ENCODE data around the gene PLEKHD1. TPM values are rescaled to one million over a fixed set of nuclear protein-coding genes. Genes with fewer than 3 reads are reported as not detected.
A peak's percentile ranks its signal among the peaks of the same experiment; 100 is the strongest.

Gene PLEKHD1
- total and polyA plus RNA-seq, 8 donors: 0.03 to 0.19 (median 0.08) TPM; not detected in 2

- TF ChIP-seq CTCF (IDR thresholded peaks at IDR 0.05): no peak
- no peaks in the 10 kb centered on the region for H3K36me3 ChIP-seq
- H3K4me1 ChIP-seq: peaks cover 0 to 5% (median 0%) of the 10 kb centered on the region in 3 donors
- intact Hi-C loops (cut with DNase I): no loop called here
- FAIRE-seq: no peak
- no peaks in the 10 kb centered on the region for H3K9me3 ChIP-seq
- H3K4me3 ChIP-seq: no peak overlapping the region
- no peak overlapping the region for H3K27ac ChIP-seq
- H3K27me3 ChIP-seq: peaks cover 0 to 11% (median 0%) of the 10 kb centered on the region in 4 donors
- DNase-seq: peak in 1 of 6 donors; percentile 46
- 28 to 35% methylated on average over 7 of the region's 7 CpGs for WGBS, 2 donors
- peak; percentile 59 to 88 (median 78) for ATAC-seq
These were observed 95.6 kb downstream of the PLEKHD1 start for GRCh38 chr14:69580009-69580577.

Other genes with a start within 250 kb of the PLEKHD1 start
- 1 to 10 TPM in 5 of 6 donors, under 1 TPM in 1; 0.93 to 3.2 (median 2.4) TPM for gene GALNT16, start 224.6 kb upstream of the PLEKHD1 start, total RNA-seq
- gene GALNT16, start 224.6 kb upstream of the PLEKHD1 start, polyA plus RNA-seq: 1 to 10 TPM; 1.5 to 1.7 TPM
- gene ERH, start 86.4 kb upstream of the PLEKHD1 start, total RNA-seq: 10 to 100 TPM; 32.4 to 75.4 (median 50.4) TPM
- 10 to 100 TPM; 67.2 to 71.7 TPM for gene ERH, start 86.4 kb upstream of the PLEKHD1 start, polyA plus RNA-seq
- gene SLC39A9, start 86.0 kb upstream of the PLEKHD1 start, total RNA-seq: 10 to 100 TPM; 24.3 to 40.2 (median 35.5) TPM
- 10 to 100 TPM; 13.2 to 20.1 TPM for gene SLC39A9, start 86.0 kb upstream of the PLEKHD1 start, polyA plus RNA-seq
- gene CCDC177, start 90.1 kb downstream of the PLEKHD1 start, total RNA-seq: not detected
- gene CCDC177, start 90.1 kb downstream of the PLEKHD1 start, polyA plus RNA-seq: not detected
- gene SUSD6, start 126.9 kb downstream of the PLEKHD1 start, total RNA-seq: 10 to 100 TPM; 17.8 to 41.9 (median 22.8) TPM
- 10 to 100 TPM in 1 of 2 donors, 1 to 10 TPM in 1; 8.9 to 12.2 TPM for gene SUSD6, start 126.9 kb downstream of the PLEKHD1 start, polyA plus RNA-seq